H1 (cell line): ENCODE measurements around the gene ETFBKMT. TPM values are rescaled to one million over a fixed set of nuclear protein-coding genes. Genes with fewer than 3 reads are reported as not detected.

Experiments used
- JUN ChIP-seq: IDR thresholded peaks from 2 replicates; pipeline ENCODE4 v1.6.1; 2011; ENCODE audit warnings: low read depth, mild to moderate bottlenecking, improper control_type of control experiment, low read length
- polyA plus RNA-seq, 7 experiments: library from polyadenylated mRNA; depleted of rRNA in 3 of 7; stranded (reverse) in 5 of 7; unstranded in 2 of 7; fragments of >200 nt in 5 of 7; fragments of 200-250 nt in 2 of 7; gene quantifications; 1 replicate in 5 of 7; 2 replicates in 1 of 7; 4 replicates in 1 of 7; pipeline versions ENCODE4 v1.2.1 to v1.2.3, GENCODE V29; 2011 to 2013; ENCODE audit warnings: missing spikeins in 2 of 7, mixed read lengths in 2 of 7
- total RNA-seq: library from RNA; stranded (reverse); fragmentation: NEBNext Ultra II Directional; extraction: Animal tissue kit (Norgen Biotek cat#: 25700); gene quantifications from 2 replicates; pipeline ENCODE4 v1.2.1, GENCODE V29; 2021

Gene ETFBKMT
- total and polyA plus RNA-seq, 2 of the 8 experiments (the other 6 are each of a cell fraction or from before 2014, with no cell fraction given) = 0.59 to 1.7 TPM

DNA sequence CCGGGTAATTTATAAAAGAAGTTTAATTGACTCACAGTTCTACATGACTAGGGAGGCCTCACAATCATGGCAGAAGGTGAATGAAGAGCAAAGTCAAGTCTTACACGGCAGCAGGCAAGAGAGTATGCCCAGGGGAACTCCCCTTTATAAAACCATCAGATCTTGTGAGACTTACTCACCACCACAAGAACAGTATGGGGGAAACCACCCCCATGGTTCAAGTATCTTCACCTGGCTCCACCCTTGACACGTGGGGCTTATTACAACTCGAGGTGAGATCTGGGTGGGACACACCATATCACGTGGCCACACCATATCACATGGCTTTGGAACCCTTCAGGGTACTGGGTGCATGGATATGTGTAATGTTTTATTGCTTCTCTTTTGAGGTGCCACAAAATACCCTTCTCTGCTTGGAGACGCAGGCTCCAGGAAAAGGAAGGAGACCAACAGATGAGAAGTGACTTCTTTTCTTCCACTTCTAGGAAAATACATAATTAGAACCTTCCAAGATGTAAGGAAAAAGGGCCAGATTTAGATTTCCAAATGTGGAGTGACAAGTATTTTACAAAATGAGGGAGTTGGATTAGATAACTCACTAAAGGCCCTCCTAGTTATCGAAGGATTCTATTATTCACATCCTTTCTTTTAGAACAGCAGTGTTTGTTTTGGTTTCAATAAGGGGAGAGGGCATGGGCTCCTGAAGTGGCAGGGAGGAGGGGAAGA, 33.1 kb upstream of the ETFBKMT start (continued):
- no peak for TF ChIP-seq JUN
